Stimulated activated naive B cell treated with anti-CD40 and anti-IgM and Interleukin-4, amounts not matched to agents 10 μg/mL and 1 μg/mL and 100 μg/mL, for 72 hours (primary cell): ENCODE measurements around the gene CCDC88A.
"Not testable (repeated sequence)": the region's sequence is repeated elsewhere in the genome, so short reads cannot be mapped to it uniquely, and the experiment has no call there.

Experiments
- ATAC-seq, 2 donors: fragments of 150-1000 bp; cut with Tn5 transposase; replicated peaks; 2 replicates each; pipeline ENCODE4 v1.10.0; 2021; ENCODE audit warnings: moderate library complexity in 1 of 2
- DNase-seq: peaks from one replicate; pipeline ENCODE4 v3.0.0; 2021
- H3K27ac Mint-ChIP-seq: one replicate; pipeline ENCODE4 v1.8.0; 2022; ENCODE audit warnings: mild to moderate bottlenecking, mixed read lengths
- H3K27me3 Mint-ChIP-seq, 2 donors: one replicate each; pipeline ENCODE4 v1.8.0; 2022; ENCODE audit warnings: mixed read lengths in 2 of 2
- H3K36me3 Mint-ChIP-seq, 2 donors: one replicate each; pipeline ENCODE4 v1.8.0; 2022; ENCODE audit warnings: mixed read lengths in 2 of 2, mild to moderate bottlenecking in 1 of 2
- H3K4me1 Mint-ChIP-seq, 2 donors: one replicate each; pipeline ENCODE4 v1.8.0; 2022; ENCODE audit warnings: mixed read lengths in 2 of 2, mild to moderate bottlenecking in 1 of 2
- H3K4me3 Mint-ChIP-seq, 2 donors: one replicate each; pipeline ENCODE4 v1.8.0; 2022; ENCODE audit warnings: mild to moderate bottlenecking in 2 of 2, mixed read lengths in 2 of 2, moderate library complexity in 1 of 2
- H3K9me3 Mint-ChIP-seq, 2 donors: one replicate each; pipeline ENCODE4 v1.8.0; 2022; ENCODE audit warnings: mixed read lengths in 2 of 2, mild to moderate bottlenecking in 1 of 2

Gene CCDC88A

DNA sequence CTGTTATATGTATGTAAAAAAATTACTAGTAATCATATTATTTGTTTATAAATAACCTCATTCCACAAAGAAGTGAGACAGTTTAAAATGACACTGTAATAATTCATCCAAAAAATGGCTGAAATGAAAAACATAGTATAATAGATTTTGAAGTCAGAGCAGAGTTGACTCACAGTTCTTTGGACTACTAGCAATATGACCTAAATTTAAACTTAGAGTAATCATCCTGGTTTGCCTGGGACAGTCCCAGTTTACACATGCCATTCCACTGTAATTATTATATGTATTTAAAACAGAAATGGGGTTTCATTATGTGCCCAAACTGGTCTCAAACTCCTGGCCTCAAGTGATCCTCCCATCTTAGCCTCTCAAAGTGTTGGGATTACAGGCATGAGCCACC lies 48.3 kb downstream of the CCDC88A start:
- Mint-ChIP-seq H3K4me1 (no peaks in the 10 kb centered on the region), H3K27ac (no peak overlapping the region), H3K9me3 (no peaks in the 10 kb centered on the region), H3K36me3 (peaks cover 0 to 4% of the 10 kb centered on the region in 2 donors), H3K4me3 (no peak overlapping the region), H3K27me3 (no peaks in the 10 kb centered on the region)
- ATAC-seq (no peak), DNase-seq (no peak)

DNA sequence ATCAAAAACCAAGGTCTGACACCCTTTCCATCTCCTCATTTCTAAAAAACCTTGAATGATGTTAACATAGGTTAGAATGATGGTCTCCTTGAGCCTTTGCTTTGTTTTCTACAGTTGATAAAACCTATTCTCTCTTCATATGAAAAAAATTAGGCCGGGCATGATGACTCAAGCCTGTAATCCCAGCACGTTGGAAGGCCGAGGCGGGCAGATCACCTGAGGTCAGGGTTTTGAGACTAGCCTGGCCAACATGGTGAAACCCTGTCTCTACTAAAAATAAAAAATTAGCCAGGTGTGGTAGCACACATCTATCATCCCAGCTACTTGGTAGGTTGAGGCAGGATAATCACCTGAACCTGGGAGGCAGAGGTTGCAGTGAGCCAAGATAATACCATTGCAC lies 49.4 kb downstream of the CCDC88A start:
- Mint-ChIP-seq H3K36me3 (peaks cover 0 to 4% of the 10 kb centered on the region in 2 donors), H3K27ac (no peak overlapping the region), H3K4me3 (no peak overlapping the region), H3K9me3 (no peaks in the 10 kb centered on the region), H3K4me1 (peaks cover 2 to 5% of the 10 kb centered on the region in 2 donors), H3K27me3 (no peaks in the 10 kb centered on the region)
- ATAC-seq, result no peak
- no peak for DNase-seq

DNA sequence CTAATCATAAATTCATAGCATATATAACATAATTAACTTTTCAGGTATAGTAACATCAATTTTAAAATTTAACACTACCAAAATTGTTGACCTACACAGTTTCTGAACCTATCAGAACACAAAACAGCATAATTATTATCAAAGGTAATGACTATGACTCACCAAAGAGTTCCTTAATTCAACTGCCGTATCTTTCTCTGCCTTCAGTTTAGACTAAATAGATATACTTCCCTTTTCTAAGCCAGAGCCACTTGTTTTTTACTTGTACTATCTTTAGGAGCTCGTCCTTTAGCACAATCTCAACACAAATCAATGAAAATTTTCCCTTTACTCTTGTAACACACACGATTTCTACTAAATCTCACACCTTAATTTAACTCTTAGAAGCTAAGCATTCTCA lies 54.4 kb downstream of the CCDC88A start:
- Mint-ChIP-seq H3K27me3 (no peaks in the 10 kb centered on the region), H3K27ac (no peak overlapping the region), H3K36me3 (no peaks in the 10 kb centered on the region), H3K4me3 (no peak overlapping the region), H3K9me3 (no peaks in the 10 kb centered on the region), H3K4me1 (peaks cover 4 to 10% of the 10 kb centered on the region in 2 donors)
- DNase-seq (no peak), ATAC-seq (peak; percentile 54 to 62)

DNA sequence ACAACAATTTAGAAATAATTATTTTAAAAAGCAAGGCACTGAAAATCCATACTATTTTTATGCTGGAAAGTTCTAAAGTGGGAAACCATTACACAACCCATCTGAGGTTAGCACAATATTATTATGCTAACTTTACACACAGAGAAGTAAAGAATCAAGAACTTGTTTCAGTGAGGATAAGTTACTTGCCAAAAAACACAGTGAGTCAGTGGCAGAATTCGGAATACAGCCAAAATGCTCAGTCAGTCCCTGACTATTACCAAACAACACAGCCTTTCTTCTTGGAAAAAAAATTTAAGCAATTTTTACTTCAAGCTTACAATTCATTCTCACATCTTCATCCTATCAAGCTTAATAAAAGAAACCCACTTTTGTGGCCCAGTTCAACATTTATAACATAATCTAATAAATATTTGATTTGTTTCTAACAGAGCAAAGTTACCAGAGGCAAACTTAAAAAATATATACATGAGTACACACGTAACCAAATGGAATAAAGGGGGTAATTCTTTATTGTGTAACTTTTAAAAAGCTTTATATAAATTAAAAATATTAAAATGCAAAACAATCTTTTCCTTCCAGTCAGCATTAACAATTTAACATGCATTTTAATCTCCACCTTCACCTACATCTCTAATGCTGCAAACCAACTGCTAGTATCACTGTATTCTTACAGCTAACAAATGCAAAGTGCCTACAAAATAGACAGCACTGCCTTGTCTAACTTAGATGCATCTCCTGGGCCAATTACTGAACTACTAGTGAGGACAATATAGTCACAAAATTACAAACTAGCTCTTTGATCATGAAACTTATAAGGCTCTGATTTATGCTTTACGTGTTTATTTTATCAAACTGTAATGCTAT lies 55.2 kb downstream of the CCDC88A start:
- H3K4me1 Mint-ChIP-seq, result peaks cover 4 to 10% of the 10 kb centered on the region in 2 donors
- ATAC-seq, result no peak
- no peak overlapping the region for H3K4me3 Mint-ChIP-seq
- no peak for DNase-seq
- H3K27ac Mint-ChIP-seq, result no peak overlapping the region
- no peaks in the 10 kb centered on the region for H3K9me3 Mint-ChIP-seq
- H3K36me3 Mint-ChIP-seq, result no peaks in the 10 kb centered on the region
- no peaks in the 10 kb centered on the region for H3K27me3 Mint-ChIP-seq

DNA sequence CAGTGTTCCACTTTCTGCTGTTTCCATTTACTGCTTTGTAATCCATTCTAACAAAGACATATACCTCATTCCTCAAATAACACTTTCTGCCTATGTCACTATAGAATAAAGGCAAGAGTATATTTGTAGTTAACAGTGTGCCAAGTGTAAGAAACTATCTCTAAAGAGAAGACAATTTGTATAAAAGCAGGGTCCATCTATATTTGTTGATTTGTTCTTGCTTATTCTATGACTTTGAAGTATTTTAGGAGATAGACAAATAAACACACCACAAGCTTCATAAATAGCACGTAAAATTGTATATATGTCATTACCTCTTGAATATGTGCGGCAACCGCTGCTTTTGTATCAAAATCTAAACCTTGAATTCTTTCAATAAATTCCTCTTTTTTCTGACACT lies 56.0 kb downstream of the CCDC88A start:
- Mint-ChIP-seq H3K4me1 (peaks cover 4 to 13% of the 10 kb centered on the region in 2 donors), H3K4me3 (no peak overlapping the region), H3K36me3 (no peaks in the 10 kb centered on the region), H3K9me3 (no peaks in the 10 kb centered on the region), H3K27me3 (no peaks in the 10 kb centered on the region), H3K27ac (no peak overlapping the region)
- ATAC-seq (no peak), DNase-seq (no peak)

DNA sequence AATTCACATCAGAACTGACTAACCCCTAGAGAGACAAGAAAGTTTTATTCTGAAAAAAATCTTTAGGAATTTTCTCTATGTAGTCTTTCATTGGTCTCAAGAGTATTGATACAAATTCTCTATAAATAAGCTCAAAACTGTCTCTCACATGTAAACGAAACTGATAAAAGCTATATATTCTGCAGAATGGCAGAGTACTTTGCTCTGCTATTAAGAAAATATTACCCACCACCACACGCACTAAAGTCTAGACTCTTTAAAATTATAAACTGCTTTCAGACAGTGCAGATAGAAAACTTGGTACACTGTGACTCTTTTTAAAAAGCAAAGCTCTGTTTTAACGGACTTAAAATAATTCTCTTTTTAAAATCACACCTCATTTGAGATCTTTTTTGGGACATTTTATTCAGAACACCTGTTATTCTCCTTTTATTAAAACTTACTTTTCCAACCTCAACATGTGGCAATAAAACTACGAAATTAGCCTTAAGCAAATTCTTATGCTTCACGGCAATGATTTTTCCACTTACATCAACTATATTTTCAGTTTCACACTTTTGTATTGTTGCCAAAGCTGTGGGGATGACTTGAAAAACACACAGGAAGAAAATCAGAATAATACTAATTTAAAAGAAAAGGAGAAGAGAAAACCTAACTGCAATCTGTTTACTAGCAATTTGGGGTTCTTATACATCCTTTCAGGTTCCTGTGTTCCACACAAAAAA lies 58.0 kb downstream of the CCDC88A start:
- H3K4me3 Mint-ChIP-seq, result no peak overlapping the region

DNA sequence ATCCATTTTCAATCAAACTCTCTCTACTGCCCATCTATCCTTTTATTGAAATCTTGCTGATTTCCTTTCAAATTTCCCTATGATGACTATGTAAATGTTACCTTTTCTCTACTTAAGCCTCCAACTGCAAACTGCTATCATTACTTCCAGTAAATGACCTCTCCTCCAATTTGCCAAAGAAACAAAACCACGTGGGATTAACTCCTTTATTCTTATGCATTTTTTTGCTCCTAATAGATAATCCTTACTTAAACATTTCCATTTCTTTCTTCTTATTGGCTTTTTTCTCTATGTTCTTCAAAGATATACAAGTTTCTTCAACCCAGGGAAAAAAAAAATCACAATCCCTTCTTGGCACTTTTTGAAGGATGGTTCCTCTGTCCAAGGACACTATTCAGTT lies 61.2 kb downstream of the CCDC88A start:
- Mint-ChIP-seq H3K27ac (no peak overlapping the region), H3K4me1 (peaks cover 4 to 15% of the 10 kb centered on the region in 2 donors), H3K27me3 (no peaks in the 10 kb centered on the region), H3K4me3 (no peak overlapping the region), H3K9me3 (no peaks in the 10 kb centered on the region), H3K36me3 (peaks cover 0 to 6% of the 10 kb centered on the region in 2 donors)
- ATAC-seq, result no peak
- no peak for DNase-seq

More for the DNA sequence above, 58.0 kb downstream of the CCDC88A start:
- DNase-seq (no peak), ATAC-seq (no peak)
- Mint-ChIP-seq H3K27me3 (no peaks in the 10 kb centered on the region), H3K27ac (no peak overlapping the region), H3K36me3 (no peaks in the 10 kb centered on the region), H3K4me1 (peaks cover 6 to 20% of the 10 kb centered on the region in 2 donors), H3K9me3 (no peaks in the 10 kb centered on the region)

DNA sequence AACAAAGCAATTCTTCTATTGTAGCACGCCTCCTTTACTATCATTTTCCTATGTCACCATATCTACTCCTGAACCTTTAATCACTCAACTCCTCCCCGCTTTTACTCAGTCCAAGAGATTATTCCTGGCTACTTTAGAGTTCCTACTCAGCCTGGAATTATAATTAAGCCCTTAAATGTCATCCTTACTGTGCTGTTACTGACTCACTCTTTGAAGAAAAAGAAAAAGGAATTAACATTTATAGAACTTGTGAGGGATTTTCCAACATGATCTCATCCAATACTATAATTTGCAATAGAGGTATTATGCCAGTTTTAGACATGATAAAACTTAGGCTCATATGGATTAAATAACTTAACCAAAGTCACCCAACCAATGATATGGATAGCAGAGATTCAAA lies 61.7 kb downstream of the CCDC88A start:
- Mint-ChIP-seq H3K4me3 (no peak overlapping the region), H3K27ac (no peak overlapping the region), H3K27me3 (no peaks in the 10 kb centered on the region), H3K9me3 (no peaks in the 10 kb centered on the region), H3K4me1 (peaks cover 4 to 15% of the 10 kb centered on the region in 2 donors), H3K36me3 (peaks cover 0 to 6% of the 10 kb centered on the region in 2 donors)
- no peak for ATAC-seq
- no peak for DNase-seq

DNA sequence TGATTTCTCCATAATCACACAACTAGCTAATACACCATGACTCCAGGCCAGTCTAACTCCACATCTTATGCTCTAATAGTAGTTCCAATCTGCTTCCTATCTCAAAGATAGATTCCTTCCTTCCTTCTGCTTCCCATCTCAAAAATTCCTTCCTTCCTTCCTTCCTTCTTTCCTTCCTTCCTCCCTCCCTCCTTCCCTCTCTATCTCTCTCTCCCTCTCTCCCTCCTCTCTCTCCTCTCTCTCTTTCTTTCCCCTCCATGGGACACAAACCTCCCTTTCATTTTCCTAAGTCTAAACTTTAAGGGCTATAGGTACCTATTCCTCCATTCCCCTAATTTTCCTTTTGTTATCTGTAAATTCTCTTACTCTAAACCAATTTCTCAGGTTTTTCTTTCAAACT lies 62.5 kb downstream of the CCDC88A start:
- no peaks in the 10 kb centered on the region for H3K27me3 Mint-ChIP-seq
- no peak overlapping the region for H3K27ac Mint-ChIP-seq
- no peak overlapping the region for H3K4me3 Mint-ChIP-seq
- no peak for ATAC-seq
- peaks cover 0 to 8% of the 10 kb centered on the region in 2 donors for H3K36me3 Mint-ChIP-seq
- no peak for DNase-seq
- H3K9me3 Mint-ChIP-seq, result no peaks in the 10 kb centered on the region
- peaks cover 4 to 15% of the 10 kb centered on the region in 2 donors for H3K4me1 Mint-ChIP-seq

DNA sequence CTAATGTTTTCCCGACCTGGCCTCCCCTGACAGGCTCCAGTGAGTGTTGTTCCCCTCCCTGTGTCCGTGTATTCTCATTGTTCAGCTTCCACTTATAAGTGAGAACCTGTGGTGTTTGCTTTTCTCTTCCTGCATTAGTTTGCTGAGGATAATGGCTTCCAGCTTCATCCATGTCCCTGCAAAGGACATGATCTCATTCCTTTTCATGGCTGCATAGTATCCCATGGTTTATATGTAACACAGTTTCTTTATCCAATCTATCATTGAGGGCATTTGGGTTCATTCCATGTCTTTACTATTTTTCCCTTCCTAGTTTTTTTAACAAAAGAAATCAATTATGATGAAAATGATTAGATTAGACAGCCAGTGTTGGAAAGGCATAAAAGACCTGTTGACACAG lies 63.5 kb downstream of the CCDC88A start:
- H3K4me1 Mint-ChIP-seq, result peaks cover 3 to 10% of the 10 kb centered on the region in 2 donors
- not testable (repeated sequence) for H3K9me3 Mint-ChIP-seq, H3K4me3 Mint-ChIP-seq, H3K27ac Mint-ChIP-seq, H3K27me3 Mint-ChIP-seq, ATAC-seq, DNase-seq
- peaks cover 6 to 12% of the 10 kb centered on the region in 2 donors for H3K36me3 Mint-ChIP-seq

DNA sequence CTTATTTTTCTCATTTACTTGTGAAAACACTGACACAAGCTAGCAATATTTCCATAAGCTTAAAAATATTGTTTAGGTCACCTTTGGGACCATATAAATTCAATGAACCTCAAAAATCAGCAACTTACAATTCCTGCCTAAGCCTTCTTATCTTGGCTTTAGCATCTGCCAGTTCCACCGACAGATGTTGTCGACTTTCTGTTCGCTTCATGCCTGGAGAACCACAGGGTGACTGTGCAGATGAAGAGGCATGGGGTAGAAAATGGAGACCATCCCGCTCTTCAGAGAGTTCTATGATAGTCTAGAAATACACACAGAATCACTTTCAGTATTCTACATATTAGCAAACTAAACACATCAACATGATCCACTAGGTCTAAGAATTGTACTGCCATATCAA lies 64.2 kb downstream of the CCDC88A start:
- Mint-ChIP-seq H3K9me3 (peaks cover 0 to 4% of the 10 kb centered on the region in 2 donors), H3K27ac (no peak overlapping the region), H3K27me3 (no peaks in the 10 kb centered on the region), H3K36me3 (peaks cover 6 to 12% of the 10 kb centered on the region in 2 donors), H3K4me1 (peaks cover 3 to 10% of the 10 kb centered on the region in 2 donors), H3K4me3 (no peak overlapping the region)
- DNase-seq (no peak), ATAC-seq (no peak)

DNA sequence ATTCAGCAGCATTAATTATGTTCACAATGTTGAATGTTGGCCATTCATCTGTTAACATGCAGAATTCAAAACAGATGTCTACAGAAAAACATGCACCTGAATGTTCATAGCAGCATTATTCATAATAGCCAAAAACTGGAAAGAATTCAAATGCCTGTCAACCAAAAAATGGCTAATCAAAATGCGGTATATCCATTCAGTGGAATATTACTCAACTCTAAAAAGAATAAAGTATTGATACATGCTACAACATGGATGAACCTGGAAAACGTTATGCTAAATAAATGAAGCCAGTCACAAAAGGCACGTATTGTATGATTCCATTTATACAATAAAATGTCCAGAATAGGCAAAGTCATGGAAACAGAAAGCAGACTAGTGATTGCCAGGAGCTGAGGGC lies 68.0 kb downstream of the CCDC88A start:
- Mint-ChIP-seq H3K27me3 (no peaks in the 10 kb centered on the region), H3K36me3 (peaks cover 6 to 16% of the 10 kb centered on the region in 2 donors), H3K4me3 (no peak overlapping the region), H3K4me1 (no peaks in the 10 kb centered on the region), H3K9me3 (peaks cover 0 to 4% of the 10 kb centered on the region in 2 donors), H3K27ac (no peak overlapping the region)
- no peak for ATAC-seq
- no peak for DNase-seq

DNA sequence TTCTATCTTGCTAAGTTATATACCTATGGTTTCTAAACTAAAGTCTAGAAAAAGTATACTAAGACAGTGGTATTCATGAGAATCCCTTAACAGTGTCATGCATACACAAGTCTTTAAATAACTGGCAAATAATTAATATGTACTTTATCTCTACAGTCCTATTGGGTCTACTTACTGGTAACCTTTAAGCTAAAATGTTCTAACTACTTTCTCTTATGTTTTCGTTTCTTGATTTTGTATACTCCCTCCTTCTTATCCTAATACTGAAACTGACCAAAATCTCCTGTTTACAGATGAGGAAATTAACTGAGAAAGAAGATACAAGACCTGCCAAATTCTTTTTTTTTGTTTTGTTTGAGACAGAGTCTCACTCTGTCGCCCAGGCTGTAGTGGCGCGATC lies 74.6 kb downstream of the CCDC88A start:
- ATAC-seq, result no peak
- Mint-ChIP-seq H3K36me3 (peaks cover 0 to 4% of the 10 kb centered on the region in 2 donors), H3K9me3 (no peaks in the 10 kb centered on the region), H3K4me3 (no peak overlapping the region), H3K27ac (no peak overlapping the region), H3K27me3 (no peaks in the 10 kb centered on the region), H3K4me1 (no peaks in the 10 kb centered on the region)
- DNase-seq, result no peak

DNA sequence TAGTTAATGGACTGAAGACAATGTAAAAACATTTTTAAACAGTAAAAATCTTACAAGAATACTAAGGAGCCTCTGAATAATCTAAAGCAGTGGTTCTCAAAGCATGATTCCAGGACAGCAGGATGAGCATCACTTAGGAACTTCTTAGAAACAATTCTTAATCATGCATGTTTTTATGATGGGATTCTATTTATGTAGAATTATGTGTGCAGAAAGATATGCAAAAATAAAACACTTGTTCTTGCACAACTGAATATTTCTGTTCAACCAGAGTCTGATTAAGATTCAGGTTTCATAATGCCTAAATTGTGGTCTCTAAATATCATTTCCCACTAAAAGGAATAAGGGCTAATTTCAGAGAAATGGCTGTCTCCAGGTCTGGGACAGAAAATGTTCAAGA lies 81.4 kb downstream of the CCDC88A start:
- Mint-ChIP-seq H3K4me1 (no peaks in the 10 kb centered on the region), H3K36me3 (peaks cover 0 to 4% of the 10 kb centered on the region in 2 donors), H3K4me3 (no peak overlapping the region), H3K9me3 (no peaks in the 10 kb centered on the region), H3K27me3 (no peaks in the 10 kb centered on the region), H3K27ac (no peak overlapping the region)
- ATAC-seq (no peak), DNase-seq (no peak)

DNA sequence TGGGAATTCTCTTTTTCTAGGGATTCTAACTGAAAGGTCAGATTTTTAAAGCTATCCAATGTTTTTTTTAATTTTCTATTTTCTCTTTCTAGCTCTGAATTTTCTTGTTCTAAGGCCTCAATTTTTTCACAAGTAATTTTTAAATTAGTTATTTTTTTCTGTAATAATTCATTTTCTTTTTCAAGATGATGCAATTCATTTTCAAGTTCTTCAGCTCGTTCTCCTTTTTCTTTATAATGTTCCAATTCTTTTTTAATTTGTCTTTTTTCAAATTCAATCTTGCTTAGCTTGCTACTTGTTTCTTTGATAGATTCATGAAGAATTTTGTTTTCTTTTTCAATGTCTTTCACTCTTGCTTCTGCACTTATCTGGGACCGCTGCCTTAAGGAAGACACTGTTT lies 84.9 kb downstream of the CCDC88A start:
- Mint-ChIP-seq H3K27ac (no peak overlapping the region), H3K4me3 (no peak overlapping the region), H3K4me1 (no peaks in the 10 kb centered on the region), H3K9me3 (no peaks in the 10 kb centered on the region), H3K36me3 (peaks cover 5 to 6% of the 10 kb centered on the region in 2 donors), H3K27me3 (no peaks in the 10 kb centered on the region)
- no peak for ATAC-seq
- no peak for DNase-seq
